ENCODE data around the gene APOO.

The APOO gene

GRCh38 chrX:23799469-23800065 is 108.2 kb downstream of the APOO start:
- no peak overlapping the region for H3K27ac ChIP-seq
- DNase-seq: no peak
- TF ChIP-seq CTCF (IDR thresholded peaks at IDR 0.05): no peak
- H3K4me1 ChIP-seq: peaks cover 0 to 24% (median 10%) of the 10 kb centered on the region in 4 donors
- no peaks in the 10 kb centered on the region for H3K9me3 ChIP-seq
- intact Hi-C loops (cut with DNase I; ENCODE audit: low total_unique reads): no loop called here
- no peaks in the 10 kb centered on the region for H3K27me3 ChIP-seq
- H3K36me3 ChIP-seq: no peaks in the 10 kb centered on the region
- H3K4me3 ChIP-seq: no peak overlapping the region

GRCh38 chrX:23797371-23798128 is 110.2 kb downstream of the APOO start:
- H3K36me3 ChIP-seq: no peaks in the 10 kb centered on the region
- H3K4me1 ChIP-seq: peaks cover 0 to 14% (median 5%) of the 10 kb centered on the region in 4 donors
- TF ChIP-seq CTCF (IDR thresholded peaks at IDR 0.05): no peak
- intact Hi-C loops (cut with DNase I; ENCODE audit: low total_unique reads): no loop called here
- no peak for DNase-seq
- H3K9me3 ChIP-seq: no peaks in the 10 kb centered on the region
- no peaks in the 10 kb centered on the region for H3K27me3 ChIP-seq
- H3K27ac ChIP-seq: peak overlapping the region in 1 of 2 donors; percentile 28
- H3K4me3 ChIP-seq: no peak overlapping the region

GRCh38 chrX:23795221-23795620 is 112.5 kb downstream of the APOO start:
- no peak for TF ChIP-seq CTCF (IDR thresholded peaks at IDR 0.05)
- Histone ChIP-seq H3K9me3 (no peaks in the 10 kb centered on the region), H3K27me3 (no peaks in the 10 kb centered on the region), H3K4me3 (no peak overlapping the region), H3K36me3 (no peaks in the 10 kb centered on the region), H3K27ac (no peak overlapping the region), H3K4me1 (peaks cover 0 to 14% (median 5%) of the 10 kb centered on the region in 4 donors)
- intact Hi-C loops (cut with DNase I; ENCODE audit: low total_unique reads): no loop called here
- DNase-seq: no peak

- H3K27ac ChIP-seq: no peak overlapping the region
- no peaks in the 10 kb centered on the region for H3K9me3 ChIP-seq
- no peak overlapping the region for H3K4me3 ChIP-seq
- intact Hi-C loops (cut with DNase I; ENCODE audit: low total_unique reads): no loop called here
- DNase-seq: no peak
- no peaks in the 10 kb centered on the region for H3K36me3 ChIP-seq
- TF ChIP-seq CTCF (IDR thresholded peaks at IDR 0.05): no peak
- H3K27me3 ChIP-seq: no peaks in the 10 kb centered on the region
- peaks cover 0 to 14% (median 5%) of the 10 kb centered on the region in 4 donors for H3K4me1 ChIP-seq
These were observed 114.7 kb downstream of the APOO start for GRCh38 chrX:23792861-23793553.

GRCh38 chrX:23790155-23790497 is 117.6 kb downstream of the APOO start:
- Histone ChIP-seq H3K27ac (no peak overlapping the region), H3K4me1 (peaks cover 0 to 1% (median 0%) of the 10 kb centered on the region in 4 donors)
- intact Hi-C loops (cut with DNase I; ENCODE audit: low total_unique reads): no loop called here

More at GRCh38 chrX:23790155-23790497, 117.6 kb downstream of the APOO start:
- DNase-seq: no peak
- H3K36me3 ChIP-seq: peaks cover 0 to 9% (median 9%) of the 10 kb centered on the region in 3 donors
- TF ChIP-seq CTCF (IDR thresholded peaks at IDR 0.05): no peak
- no peaks in the 10 kb centered on the region for H3K27me3 ChIP-seq
- no peak overlapping the region for H3K4me3 ChIP-seq
- H3K9me3 ChIP-seq: no peaks in the 10 kb centered on the region
